Suppressor macrophage (primary cell): ENCODE results near the gene MCTP2.

Source experiments
- DNase-seq, 4 experiments: peaks; one replicate each; pipeline ENCODE4 v3.0.0-alpha.2; 2020 to 2022

Gene MCTP2

DNA sequence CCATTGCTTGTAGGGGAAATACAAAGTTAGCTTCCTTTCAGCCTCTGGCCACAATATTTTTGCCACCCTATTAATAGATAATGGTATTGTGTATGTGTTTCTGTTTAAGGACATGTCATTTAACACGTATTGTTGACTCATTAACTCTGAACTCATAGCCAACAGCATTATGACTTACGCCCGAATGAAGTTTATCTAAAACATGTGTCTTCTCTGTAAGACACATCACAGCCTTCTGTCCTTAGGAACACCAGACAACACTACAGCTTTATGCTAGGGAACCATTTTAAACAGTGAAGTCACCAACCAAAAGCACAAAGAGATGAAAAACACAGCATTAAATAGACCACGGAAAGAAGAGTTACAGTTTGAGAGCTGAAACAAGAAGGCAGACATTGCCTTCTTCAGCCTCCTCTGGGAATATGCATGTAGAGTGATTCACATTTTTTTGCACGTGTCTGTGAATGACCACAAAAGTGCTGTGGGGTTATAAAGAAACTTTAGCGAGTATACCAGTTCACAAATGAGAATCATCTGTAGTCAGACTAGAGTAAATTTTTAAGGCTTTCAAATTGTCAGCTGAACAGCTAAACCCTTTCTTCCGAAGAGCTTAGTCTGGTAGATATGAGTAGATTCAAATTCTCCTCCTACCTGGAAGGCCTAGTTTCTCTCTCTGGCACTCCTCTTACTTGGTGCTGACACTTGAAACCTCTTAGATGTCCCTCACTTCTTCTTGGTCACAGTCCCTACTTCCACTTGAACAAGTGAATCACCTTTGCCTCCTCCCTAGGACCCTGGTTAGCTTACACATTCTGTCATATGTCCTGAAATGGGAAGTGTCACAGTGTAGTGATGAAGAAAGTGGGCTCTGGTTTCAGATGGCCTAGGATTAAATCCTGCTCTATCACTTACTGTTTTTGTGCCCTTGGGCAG is 32.2 kb downstream of the MCTP2 start:
- DNase-seq: peak in 2 of 4 experiments; percentile 23 to 25

DNA sequence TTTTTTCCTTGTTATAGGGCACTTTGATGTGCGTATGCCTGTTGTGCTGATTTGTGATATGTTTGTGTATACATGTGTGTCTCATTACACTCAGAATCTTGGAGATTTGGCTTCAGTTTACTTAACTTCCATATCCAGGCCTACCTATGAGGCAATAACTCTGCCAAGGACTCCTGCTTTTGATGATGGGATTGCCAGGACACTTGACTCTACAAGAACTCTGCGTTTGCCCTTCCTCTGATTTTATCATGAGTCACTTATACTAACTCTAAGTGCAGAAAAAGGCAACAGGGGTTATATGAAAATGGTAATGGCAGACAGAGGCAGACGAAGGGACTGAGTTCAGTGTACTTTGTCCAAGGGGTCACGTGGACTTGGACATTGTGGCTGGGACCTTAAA is 33.6 kb downstream of the MCTP2 start:
- DNase-seq: no peak

DNA sequence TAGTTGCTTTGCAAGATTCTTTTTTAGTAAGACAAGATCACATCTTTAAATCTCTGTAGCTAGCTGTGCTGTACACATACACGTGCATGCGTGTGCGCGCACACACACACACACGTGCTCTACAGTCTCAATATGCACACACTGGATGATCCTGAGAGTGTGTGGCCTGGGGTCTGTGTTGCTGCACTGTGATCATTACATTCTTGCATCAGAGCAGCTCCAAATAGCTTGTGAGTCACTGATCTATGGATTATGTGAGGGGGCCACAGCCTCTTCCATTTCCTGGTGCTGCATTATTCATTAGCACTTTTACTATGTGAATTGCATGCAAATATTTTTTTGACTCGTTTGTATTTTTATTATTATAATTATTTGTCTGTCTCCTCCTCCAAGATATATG is 34.6 kb downstream of the MCTP2 start:
- no peak for DNase-seq

DNA sequence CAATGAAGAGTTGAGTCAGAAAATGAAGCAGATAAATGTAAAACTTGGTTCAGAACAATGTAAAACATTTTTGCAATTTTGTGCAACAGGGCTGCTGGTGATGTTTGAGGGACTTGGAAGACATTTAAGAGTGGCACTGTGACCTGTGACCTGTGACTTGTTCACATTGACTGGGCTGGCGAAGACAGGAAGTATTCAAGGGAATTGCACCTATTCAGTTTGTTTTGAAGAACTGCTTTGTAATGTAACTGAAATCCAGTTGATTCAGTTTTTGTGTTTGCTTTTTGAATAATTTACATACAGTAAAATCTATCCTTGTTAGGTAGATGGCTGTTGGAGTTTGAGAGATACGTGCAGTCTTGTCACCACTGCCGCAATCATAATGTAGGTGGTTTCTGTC is 35.4 kb downstream of the MCTP2 start:
- DNase-seq: no peak

DNA sequence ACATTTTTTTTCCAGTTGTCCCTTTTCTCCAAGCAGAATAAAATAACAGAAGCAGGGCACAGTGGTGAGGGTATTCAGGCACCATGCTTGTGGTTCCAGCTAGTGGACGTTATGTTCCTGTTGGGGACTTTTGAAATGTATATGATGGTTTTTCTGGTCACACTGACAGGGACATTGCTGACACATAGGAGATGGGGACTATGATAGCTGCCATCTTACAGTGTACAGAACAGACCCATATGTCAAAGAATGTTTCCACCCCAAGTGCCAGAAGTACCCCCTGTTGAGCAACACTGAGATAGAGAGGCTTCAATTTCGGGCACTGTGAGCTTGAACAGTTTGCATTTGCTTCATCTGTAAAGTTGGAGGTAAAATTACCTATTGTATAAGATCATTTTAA is 38.6 kb downstream of the MCTP2 start:
- no peak for DNase-seq

DNA sequence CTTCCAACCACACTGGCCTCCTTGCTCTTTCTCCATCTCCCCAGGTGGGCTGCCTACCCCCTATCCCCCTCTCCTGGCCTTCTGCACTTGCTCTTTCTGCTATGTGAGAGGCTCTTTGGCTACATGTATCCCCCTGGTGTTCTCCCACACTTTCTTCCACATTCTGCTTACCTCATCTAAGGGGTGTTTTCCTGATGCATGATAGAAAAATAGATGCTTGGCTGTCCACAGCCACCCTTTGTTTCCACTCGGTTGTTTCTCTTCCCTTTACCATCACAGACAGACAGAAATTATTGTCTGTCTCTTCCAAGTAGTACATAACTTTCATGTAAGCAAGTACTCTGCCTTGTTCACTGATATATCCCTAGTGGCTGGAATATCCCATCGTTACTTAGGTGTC is 39.2 kb downstream of the MCTP2 start:
- no peak for DNase-seq

DNA sequence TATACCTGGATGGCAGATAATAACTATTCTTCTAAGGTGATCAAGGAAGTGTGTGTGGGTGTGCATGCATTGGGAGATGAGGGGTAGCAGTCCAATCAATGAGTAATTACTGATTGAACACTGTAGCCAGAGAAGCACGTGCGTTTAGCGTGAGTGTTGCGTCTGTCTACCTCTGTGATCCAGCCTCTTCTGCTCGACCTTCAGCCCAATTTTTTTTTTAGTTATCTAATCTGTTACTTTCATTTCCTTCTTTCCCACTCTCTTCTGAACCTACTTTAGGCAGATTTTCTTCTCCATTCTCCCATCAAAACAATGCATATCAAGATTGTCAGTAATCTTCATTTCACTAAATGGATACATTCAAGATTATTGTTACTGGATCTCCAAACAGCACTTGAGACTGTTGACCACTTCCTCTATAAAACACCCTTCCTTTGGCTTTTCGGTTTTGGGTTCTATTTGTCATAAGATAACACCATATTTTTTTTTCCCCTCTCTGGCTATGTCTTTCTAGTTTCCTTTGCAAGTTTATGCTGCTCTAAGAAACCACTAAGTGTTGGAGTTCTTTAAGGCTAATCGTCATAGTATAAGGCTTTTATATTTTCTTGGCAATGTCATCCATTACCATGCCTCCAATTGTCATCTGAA is 41.0 kb downstream of the MCTP2 start:
- no peak for DNase-seq

DNA sequence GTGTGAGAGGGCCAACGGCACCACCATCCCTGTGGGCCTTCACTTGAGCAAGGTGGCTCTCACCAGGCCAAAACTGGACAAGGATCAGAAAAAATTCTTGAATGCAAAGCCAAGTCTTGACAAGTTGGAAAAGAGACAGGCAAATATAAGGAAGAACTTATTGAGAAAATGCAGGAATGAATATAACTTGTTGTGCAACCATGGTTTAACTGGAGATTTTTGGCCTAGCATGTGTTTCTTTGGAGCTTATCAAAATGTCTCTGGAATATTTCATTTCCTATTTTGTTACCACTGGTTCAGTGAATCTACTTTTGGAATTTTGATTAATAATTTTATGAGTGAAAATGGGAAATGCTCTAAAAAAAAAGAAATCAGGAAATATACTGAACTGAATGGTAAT is 42.5 kb downstream of the MCTP2 start:
- no peak for DNase-seq

DNA sequence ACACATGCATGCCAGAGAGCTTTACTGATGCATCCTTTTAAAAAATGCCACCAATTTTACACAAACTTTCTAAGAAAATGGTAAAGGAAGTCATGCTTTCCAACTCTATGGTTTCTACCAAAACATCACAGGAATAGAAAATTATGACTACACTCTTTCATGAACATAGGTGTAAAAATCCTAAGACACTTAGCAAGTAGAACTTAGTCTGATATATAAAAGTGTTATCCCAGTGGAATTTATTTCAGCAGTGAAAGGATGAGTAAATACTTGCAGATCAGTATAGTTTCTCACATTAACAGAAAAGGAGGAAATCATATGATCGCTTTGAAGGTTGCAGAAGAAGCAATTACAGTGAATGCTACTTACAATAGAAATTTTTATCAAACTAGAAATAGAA is 43.4 kb downstream of the MCTP2 start:
- no peak for DNase-seq

DNA sequence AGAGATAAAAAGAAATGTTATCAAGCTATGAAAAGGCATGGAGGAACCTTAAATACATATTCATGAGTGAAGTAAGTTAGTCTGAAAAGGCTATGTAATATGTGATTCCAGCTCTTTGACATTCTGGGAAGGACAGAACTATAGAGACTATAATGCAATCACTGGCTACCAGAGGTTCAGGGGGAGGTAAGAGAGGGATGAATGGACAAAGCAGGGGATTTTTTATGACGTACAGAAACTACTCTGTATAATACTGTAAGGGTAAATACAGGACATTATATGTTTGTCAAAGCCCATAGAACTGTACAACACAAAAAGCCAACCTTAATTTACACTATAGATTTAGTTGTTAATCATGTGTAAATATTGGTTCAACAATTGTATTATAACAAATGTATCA is 46.1 kb downstream of the MCTP2 start:
- DNase-seq: no peak

DNA sequence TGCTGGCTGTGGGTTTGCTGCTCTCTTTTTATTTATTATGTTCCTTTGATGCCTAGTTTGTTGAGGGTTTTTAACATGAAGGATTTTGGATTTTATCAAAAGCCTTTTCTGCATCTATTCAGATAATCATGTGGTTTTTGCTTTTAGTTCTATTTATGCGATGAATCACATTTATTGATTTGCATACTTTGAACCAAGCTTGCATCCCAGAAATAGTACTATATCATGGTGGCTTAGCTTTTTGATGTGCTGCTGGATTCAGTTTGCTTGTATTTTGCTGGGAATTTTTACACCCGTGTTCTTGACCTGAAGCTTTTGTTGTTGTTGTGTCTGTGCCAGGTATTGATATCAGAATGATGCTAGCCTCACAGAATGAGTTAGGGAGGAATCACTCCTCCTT is 48.4 kb downstream of the MCTP2 start:
- DNase-seq: no peak

DNA sequence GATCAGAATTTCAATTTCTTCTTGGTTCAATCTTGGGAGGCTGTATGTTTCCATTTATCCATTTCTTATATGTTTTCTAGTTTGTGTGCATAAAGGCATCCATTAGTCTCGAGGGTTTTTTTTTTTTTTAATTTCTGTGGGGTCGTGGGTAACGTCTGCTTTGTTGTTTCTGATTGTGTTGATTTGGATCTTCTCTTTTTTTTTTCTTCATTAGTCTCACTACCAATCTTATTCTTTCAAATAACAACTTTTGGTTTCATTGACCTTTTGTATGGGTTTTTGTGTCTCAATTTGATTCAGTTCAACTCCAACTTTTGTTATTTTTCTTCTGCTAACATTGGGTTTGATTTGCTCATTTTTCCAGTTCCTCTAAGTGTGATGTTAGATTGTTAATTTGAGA is 48.9 kb downstream of the MCTP2 start:
- DNase-seq: no peak

DNA sequence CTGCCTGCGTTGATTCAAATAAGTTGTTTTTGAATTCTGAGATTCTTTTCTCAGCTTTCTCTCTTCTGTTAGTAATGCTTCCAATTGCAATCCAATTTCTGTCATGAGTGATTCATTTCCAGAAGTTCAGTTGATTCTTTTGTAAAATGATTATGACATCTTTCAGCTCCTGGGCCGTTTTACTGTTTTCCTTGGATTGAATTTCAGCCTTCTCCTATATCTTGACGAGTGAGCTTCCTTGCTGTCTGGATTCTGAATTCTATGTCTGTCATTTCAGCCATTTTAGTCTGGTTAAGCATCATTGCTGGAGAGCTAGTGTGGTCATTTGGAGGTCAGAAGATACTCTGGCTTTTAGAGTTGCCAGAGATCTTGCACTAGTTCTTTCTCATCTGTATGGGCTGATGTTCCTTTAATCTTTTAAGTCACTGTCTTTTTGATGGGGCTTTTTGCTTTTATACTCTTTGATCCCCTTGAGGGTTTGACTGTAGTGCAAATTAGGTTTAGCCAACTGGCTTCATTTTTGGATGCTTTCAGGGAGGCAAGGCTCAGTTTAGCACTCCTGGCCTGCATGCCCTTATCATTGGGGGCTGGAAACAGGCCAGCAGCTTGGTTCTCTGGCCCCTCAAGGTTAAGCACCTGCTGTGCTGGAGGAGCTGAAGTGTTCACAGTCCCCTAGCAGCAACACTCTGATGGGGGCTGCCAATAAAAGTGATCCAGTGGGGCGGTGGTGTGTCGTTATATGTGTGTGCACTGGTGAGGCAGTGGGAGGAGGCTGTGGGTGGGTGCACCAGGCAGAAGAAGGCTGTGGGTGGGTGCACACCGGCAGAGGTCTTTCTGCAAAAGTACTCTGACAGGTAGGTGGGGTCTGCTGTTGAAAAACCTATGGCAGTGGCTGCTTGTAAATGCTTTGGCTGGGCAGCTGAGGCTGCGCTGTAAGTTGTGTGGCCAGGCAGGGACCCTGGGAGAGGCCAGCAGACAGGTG is 51.2 kb downstream of the MCTP2 start:
- DNase-seq: no peak

DNA sequence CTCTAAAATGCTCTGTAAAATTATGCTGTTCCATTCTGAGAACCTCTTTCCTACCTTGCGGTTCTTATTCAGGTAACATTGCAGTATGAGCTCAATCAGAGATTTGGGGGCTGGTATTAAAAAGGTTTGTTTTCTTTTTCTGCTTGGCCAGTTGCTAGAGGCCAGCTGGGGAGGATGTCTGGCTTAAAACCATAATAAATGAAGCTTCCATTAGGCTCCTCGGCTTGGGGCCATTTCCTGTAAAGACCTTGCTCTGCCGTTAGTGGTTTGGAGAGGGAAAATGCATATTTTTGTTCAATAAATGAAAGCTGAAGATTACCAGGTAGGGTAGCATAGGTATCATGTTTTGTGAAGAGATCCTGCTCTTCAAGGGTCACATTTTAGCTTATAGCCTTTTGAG is 55.2 kb downstream of the MCTP2 start:
- no peak for DNase-seq

DNA sequence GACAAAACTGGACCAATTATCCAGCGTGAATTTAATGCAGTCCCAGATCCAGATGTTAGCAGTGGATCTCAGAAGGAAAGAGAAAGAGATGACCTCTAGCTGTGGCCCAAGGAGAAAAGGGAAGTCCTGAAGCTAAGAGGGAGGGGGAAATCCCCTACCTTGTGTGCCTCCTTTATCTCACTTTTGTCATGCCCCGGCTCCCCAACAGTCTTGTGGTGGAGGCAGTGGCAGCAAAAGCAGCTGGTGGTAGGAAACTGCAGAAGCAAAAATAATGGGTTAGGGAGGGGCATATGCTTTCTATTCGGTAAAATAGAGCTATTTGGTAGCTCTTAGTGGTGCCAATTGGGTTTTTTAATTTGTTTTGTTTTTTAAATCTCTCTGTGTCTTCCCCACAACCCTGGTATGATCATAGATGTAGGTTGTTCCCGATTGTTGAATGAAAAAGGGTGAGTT is 56.5 kb downstream of the MCTP2 start:
- peak; percentile 55 to 79 (median 78) for DNase-seq

DNA sequence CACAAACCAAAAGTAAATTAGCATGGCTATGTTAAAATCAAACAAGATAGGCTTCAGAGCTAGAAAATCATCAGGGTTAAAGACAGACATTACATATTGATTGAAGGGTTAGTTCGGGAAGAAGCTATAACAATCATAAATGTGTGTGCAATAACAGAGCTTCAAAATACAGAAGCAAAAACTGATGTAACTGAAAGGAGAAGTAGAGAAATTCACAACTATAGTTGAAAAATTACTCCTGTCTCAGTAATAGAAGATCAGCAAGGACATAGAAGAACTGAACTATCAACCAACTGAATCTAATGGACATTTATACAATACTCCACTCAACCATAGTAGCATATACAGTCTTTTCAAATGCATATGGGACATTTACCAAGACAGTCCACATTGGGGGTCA is 59.4 kb downstream of the MCTP2 start:
- peak in 2 of 4 experiments; percentile 57 to 59 for DNase-seq

DNA sequence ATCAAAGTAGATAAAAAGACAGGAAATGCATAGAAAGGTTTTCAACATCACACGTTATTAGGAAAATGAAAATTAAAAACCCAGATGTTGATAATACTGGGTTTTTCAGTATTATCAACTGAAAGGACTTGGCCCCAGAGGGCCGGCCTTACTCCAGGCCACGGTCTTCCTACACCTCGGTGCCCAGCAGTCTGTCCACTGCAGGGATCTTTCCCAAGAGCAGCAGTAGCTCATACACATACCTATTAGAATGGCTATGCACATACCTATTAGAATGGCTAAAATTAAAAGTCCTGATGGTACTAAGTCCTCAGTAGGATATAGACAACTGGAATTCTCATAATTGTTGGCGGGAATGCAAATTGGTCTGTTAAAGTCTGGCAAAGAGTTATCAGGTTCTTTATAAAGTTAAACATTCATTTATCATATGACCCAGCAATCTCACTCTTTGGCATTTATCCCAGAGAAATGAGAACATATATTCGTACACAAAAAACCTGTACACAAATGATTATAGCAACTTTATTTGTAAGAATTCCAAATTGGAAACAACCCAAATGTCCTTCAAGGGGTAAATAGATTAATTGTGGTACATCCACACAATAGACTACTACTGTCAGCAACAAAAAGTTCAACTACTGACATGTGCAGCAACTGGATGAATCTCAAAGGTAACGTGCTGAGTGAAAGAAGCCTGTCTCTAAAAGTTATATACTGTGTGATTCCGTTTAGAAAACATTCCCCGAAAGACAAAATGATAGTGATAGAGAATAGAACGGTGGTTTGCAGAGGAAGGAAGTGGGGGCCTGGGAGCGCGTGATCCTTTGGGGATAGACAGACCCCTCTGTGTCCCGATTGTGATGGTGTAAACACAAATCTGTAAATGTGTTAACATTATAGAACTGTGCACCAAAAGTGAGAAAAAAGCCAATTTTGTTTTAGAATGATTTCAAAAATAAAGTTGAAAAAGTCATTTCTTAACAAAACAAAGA is 62.3 kb downstream of the MCTP2 start:
- DNase-seq: no peak

DNA sequence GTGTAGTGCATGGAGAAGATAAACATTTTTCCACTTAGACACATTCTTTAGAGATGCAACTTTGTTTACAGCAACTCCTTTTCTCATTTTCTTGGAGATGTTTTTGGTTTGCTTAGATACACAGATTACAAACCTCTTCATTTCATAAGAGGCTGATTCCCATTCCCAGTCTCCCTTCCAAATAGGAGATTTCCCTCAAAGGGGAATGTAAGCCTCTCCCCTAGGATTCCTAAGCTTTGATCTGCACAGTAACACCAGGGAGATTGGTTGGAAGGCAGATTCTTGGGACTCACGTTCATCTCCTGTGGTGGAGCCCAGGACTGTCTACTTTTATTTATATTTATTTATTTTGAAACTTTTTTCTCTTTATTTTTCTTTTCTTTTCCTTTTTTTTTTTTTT is 63.2 kb downstream of the MCTP2 start:
- DNase-seq: no peak

DNA sequence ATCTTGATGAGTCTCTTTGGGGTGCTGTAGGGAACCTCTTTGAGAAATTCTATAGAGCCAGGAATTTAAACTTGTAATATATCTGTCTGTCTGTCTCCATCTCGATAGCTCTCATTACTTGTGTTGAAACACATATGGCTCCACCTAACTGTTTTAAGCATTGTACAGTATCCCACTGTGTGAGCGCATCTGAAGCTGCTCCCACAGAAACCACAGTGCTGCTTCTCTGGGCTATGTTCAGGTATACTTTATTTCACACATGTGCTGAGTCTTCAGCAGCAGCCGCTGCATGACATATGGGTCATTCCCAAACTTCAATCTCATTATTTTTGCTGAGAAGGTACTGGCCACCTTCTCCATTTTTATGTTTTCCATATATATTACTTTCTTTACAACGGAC is 63.9 kb downstream of the MCTP2 start:
- no peak for DNase-seq

DNA sequence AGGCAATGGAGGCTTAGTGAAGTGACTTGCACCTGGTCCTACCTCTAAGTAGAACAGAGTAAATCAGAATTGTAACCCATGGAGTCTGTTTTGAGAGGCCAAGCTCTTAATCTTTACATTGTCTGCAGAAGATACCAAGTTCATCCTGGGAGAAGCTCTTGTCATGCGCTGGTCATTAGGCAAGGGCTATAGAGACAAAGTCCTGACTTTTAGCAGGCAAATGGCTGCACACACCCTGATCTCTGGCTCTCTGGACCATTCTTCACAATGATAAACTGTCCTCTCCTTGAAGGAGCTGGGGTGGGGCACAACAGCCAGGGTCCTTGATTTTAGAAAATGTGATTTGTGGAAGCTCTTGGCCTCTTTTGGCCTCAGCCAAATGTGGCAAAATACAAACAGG is 65.4 kb downstream of the MCTP2 start:
- no peak for DNase-seq

DNA sequence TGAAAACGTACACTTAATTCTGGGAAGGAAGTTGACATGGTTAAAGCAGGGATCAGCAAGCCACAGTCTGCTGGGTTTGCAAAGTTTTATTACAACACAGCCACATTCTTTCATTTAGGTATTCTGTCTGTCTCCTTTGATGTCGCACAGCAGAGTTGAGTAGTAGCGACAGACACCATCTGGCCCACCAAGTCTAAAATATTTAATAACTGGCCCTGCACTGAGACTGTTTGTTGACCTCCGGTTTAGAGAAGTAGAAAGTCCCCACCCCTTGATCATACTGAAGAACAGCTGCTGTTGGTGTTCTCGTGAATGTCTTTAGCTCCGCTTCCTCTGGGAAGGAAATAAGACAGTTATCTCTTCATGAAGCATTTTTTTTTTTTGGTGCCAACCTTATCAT is 66.2 kb downstream of the MCTP2 start:
- DNase-seq: peak; percentile 34 to 77 (median 60)

DNA sequence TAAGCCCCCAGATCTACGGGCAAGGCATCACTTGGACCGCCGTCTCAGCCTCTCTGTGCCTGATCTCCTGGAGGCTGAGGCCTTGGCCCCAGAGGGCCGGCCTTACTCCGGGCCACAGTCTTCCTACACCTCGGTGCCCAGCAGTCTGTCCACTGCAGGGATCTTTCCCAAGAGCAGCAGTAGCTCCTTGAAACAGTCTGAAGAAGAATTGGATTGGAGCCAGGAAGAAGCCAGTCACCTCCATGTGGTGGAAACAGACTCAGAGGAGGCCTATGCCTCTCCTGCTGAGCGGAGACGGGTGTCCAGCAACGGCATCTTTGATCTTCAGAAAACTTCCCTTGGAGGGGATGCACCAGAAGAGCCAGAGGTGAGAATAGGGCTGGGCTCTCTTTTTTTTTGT is 67.0 kb downstream of the MCTP2 start:
- DNase-seq: no peak
